EH (cell line): ENCODE data around the gene TET3.

Experiments used
- DNase-seq: peaks from one replicate; pipeline ENCODE4 v3.0.0-alpha.2; 2015; ENCODE audit warnings: low read depth

Gene TET3

GRCh38 chr2:74005786-74006185 is 21.1 kb downstream of the TET3 start:
- peak; percentile 47 for DNase-seq

DNA sequence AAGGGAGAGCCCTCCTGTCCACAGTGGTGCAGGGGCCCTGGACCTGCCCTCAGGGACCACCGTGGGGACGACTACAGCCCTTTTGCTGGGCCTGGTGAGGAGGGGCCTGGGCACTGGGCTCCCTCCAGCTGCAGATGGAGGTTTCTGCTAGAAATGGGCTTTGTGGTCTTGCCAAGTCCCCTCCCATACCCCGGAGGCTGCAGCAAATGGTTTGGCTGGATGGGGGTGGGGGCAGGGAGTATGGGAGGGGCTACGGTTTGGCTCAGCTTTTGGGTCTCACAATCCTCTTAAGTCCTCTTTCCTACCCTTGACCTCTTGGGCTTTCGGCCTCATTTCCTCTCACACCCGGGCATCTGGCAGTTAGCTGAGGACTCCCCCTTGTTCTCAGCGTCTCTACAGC is 21.7 kb downstream of the TET3 start:
- no peak for DNase-seq

DNA sequence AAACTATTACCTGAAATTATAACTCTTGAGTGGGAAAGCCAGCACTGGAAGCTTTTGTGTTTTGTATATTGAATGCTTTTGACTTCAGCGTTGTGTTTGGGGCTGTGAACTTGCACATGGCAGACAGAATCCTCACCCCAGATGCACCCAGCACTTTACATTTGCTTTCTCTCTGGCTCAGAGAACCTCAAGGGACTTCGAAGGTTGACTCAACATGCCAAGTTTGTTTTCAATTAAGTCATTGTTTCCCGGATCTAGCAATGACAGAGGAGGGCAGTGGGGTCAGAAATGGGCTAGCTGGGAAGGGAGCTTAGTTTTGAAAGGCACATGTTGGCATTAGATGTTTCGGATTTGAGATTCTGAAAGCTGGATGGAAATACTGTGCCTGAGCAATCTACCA is 22.4 kb downstream of the TET3 start:
- peak; percentile 35 for DNase-seq

- no peak for DNase-seq
Observed at GRCh38 chr2:74007711-74008110, 23.0 kb downstream of the TET3 start.

GRCh38 chr2:74008761-74009395 is 24.2 kb downstream of the TET3 start:
- DNase-seq = peak; percentile 71

DNA sequence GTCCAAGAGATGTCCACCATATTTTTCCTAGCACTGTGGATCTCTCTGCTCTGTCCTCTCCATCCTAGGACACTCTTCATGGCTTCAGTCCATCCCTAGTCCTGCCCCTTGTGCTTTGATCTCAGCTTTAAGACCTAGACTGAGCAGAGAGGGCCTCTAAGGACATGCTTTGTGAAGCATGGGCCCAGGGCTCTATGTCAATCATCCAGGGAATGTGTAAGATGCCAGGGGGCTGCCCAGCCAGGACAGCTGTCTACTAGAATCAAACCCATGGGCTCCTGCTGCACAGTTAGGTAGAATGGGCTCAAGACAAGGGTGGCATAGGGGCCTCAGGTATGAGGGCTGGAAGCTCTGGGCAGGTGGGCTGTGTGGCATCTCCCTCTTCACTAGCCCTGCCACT is 24.9 kb downstream of the TET3 start:
- DNase-seq = no peak

- no peak for DNase-seq
Observed at GRCh38 chr2:74010087-74010541, 25.4 kb downstream of the TET3 start.

- no peak for DNase-seq
Observed at GRCh38 chr2:74011246-74011645, 26.5 kb downstream of the TET3 start.

DNA sequence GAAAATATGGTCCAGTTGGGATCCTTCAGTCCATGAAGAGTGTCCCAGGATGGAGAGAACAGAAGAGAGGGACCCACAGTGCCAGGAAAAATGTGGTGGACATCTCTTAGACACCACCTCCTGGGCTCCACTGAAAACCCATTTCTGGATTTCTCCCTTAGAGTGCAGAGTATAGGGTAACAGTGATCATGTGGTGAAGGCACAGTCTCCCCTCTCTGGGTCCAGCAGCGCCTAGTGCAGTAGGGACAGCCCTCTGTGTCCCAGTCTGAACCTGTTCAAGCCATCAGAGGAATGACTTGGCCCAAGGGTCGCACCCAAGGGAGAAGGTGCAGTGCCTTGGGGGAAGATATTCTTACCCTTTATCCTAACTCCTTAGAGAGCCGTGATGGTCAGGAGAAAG is 30.1 kb downstream of the TET3 start:
- DNase-seq = no peak

DNA sequence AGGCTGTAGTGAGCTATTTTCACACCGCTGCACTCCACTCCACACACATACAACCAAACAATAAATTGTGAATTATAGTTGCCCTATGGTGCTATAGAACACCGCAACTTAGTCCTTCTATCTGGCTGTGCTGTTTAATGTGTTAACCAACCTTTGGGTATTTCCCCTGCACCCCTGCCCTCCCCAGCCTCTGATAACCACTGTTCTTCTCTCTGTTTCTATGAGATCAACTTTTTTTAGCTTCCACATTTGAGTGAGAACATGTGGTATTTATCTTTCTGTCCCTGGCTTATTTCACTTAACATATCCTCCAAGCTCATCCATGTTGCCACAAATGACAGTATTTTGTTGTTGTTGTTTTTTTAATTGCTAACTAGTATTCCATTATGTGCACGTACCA is 32.5 kb downstream of the TET3 start:
- no peak for DNase-seq

DNA sequence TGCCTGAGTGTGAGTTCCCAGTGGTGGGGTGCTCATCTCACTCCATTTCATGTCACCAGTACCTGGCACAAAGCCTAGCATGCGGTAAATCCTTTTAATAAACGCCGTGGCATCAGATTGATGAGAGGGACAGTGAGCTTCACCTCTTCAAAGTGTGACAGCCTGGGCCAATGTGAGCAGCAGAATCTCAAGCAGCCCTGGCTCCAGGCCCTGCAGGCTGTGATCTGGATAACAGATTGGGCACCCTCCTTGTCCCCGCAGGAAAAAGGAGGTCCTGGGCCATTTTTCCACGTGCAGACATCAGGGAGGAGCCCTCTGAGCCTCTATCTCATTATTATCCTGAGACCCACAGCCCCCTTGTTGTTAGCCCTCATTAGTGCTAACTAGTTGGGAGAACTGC is 34.8 kb downstream of the TET3 start:
- no peak for DNase-seq

DNA sequence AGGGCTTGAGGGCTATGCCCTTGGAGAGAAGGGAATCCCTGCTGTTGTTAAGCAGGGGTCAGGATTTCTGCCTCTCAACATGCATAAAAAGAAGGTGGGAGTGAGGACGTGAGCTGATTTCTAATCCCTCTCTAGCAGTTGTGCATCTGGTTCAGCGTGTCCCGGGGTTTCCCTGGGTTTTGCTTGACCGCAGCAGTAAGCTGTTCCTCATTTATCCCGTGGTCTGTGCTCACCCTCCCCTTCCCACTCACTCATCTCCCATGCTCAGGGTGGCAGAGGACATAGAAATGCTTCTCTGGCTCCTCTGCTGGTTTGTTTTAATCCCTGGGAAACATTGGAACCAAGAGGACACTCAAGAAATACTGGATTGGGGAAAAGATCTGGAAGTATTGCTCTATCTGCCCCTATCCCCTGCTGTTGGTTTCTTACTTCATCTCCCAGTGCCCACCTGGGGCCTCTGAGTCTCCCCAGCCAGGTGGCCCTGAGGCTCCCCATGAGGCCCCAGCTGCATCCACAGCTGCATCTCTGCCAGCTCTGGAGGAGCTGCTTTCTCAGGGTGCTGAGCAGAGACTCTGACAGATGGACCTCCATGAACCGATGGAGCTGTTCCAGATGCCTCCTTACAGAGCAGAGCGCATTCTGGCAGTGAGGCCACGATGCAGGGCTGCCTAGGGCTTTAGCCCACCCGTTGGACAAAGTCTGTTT is 36.1 kb downstream of the TET3 start:
- DNase-seq = no peak

GRCh38 chr2:74021407-74021755 is 36.7 kb downstream of the TET3 start:
- no peak for DNase-seq

GRCh38 chr2:74024216-74024615 is 39.5 kb downstream of the TET3 start:
- no peak for DNase-seq

DNA sequence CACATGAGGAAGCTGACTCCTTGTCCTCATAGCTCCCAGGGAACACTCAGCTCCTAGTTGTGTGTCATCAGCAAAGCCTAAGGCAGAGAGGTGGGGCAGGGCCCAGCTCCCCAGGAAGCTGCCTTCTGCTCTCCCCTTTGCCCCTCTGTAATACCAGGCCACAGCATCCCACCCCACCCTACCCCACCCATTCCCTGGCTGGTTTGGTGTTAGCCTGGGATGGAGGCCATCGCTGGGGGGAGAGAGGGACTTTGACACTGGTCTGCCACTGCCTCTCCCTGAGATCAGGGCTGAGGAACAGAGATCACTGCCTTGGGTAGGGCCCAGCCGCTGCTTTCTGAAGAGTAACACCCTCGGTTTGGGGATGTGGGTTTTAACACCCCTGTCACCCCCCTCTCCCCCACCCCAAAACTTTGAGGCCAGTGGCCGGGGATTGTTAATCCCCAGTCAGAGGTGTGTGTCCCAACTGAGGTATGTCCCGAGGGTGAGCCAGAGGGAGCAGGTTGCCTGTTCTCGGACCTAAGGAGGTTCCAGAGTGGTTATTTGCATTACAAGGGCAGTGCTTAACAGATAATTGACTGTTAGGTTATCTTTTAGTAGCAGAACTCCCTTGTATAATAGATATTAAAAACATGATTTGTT is 41.4 kb downstream of the TET3 start:
- DNase-seq = peak; percentile 28

DNA sequence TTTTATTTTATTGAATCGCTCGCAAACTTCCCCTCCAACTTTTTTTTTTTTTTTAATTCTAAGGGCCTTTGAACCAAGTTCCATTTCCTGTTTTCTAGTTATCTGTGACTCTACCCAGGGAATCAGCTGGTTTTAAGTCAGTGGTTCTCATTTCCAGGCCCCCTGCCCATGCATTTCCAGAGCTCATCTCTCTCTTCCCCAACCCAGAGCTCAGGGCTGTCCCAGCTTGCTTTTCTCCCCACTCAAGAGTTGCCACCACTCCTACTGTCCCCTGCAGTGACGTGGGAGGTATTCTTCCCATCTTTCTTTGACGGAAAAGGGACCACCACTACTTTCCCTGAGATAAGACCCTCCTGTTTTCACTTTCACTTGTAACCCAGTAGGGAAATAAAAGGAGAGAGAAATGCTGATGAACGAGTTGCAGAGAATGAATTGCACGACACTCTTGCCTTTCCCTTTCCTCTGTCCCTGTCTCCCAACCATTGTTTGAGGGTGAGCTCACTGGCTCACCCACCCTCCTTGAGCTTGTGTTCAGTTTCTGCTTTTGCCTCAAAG is 42.1 kb downstream of the TET3 start:
- no peak for DNase-seq

DNA sequence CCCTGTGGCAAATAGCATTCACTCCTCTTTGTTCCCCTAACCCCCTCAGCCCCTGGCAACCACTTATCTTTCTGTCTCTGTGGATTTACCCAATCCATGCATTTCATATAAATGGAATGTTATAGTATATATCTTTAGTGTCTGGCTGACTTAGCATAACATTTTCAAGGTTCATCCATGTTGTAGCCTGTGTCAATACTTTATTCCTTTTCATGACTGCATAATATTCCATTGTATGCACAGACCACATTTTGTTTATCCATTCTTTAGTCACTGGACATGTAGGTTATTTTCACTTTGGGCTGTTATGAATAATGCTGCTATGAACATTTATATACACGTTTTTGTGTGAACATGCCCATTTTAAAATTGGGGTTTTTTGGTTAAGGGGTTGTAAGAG is 42.8 kb downstream of the TET3 start:
- no peak for DNase-seq

DNA sequence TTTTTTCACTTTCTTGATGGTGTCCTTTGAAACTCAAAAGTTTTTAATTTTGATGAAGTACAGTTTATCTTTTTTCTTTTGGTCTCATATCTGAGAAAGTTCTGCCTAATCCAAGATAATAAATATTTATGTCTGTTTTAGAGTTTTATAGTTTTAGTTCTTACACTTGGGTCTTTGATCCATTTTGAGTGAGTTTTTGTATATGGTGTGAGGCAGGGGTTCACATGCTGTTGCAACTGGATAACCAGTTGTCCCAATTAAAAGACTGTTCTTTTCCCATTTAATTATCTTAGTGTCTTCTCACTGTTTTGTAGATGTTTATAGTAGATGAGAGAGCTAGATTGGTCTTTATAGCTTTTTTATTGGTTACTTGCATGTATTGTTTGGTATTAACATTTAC is 43.6 kb downstream of the TET3 start:
- DNase-seq = no peak

DNA sequence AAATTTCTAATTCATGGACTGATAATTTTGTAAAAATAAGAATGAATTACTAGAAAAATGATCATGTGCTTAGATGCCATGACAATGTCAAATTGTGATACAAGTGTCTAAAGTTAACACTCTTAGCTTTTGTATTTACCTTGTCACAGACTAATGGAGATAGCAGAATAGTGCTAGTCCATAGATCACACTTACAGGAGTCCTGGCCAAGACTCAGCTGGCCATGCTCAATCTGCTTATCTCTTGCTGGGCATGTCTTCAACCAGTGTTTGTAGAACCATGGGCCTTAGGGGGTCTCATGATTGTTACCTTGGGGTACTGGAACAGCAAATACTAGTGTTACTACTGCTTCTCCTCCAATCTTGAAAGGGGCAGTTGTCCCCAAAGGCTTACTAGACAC is 44.0 kb downstream of the TET3 start:
- no peak for DNase-seq

DNA sequence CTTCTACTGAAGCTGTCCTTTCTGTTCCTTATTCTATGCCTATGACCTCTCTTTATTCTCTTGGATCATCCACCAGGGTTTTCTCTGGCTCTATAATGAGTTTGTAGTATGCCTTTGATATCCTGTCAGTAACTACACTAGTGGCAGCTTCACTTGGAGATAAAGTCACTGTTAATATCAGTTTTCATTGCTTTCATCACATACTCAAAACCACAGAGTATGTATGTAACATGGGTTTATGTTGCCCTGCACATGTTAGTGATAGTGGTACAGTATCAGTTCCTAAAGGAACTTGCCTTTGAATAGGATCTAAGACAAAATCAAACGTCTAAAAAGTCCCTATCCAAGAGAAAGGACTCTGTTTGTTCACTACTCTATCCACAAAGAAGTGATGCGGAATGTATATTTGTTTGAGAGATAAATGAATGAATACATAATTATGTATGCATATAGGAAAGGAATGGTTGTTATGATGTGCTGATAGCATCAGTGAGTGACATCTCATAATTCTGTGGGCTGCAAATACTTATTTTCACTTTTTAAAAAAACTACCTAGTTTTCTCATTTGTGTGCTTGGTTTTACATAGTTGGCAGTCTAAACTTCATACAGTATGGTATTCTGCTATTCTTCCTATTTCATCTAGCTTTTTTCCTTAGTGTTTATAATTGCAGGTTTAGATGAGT is 45.1 kb downstream of the TET3 start:
- no peak for DNase-seq

GRCh38 chr2:74031221-74031620 is 46.5 kb downstream of the TET3 start:
- no peak for DNase-seq

DNA sequence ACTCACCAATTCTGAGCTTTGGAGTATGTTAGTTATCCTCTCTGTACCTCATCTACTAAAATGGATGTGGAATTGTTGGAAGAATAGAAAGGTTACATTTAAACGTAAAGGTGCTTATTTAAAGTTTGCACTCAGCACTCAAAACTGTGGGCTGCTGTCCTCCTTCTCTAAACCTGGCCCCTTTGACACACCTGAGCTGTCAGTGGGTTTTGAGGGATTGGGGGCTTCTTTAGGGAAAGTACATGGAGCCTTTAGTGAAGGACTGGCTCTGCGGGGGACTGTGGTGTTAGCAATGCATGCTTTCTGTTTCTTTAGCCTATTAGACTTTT is 47.2 kb downstream of the TET3 start:
- DNase-seq = no peak

- DNase-seq = no peak
Observed at GRCh38 chr2:74033375-74033774, 48.7 kb downstream of the TET3 start.
